HG03064 (cell line): ENCODE measurements around the gene MIF.

ENCODE experiments used
- ATAC-seq: cut with Tn5 transposase; IDR thresholded peaks from one replicate; pipeline ENCODE4 v1.9.1; 2021; ENCODE audit warnings: low read depth; ENCODE audit not compliant: unreplicated experiment

Gene MIF

DNA sequence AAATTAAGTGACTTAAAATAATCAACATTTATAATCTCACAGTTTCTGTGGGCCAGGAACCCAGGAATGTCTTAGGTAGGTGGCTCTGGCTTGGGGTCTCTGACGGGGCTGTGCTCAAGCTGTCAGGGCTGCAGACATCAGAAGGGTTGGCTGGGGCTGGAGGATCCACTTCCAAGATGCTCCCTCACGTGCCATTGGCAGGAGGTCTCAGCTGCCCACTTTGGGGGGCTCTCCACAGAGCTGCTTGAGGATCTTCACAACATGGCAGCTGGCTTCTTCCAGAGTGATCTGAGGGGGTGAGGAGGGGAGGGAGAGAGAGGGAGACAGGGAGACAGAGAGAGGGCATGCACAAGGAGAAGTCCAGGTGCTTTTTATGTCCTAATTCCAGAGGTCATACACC lies 18.4 kb upstream of the MIF start:
- no peak for ATAC-seq

DNA sequence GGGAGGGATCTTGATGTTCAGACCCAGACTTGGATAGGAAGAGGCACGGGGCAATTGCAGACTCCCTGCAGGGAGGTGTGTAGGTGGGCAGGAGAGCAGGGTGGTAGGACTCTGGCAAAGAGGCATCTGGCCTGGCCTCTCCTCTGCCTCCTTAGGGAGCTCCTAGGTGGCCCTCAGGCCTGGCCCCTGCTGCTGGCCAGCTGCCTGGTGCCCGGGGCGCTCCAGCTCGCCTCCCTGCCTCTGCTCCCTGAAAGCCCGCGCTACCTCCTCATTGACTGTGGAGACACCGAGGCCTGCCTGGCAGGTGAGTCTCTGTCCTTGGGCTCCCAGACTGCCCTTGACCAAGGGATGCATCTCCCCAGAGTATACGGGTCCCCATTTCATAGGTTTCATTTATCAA lies 16.6 kb upstream of the MIF start:
- no peak for ATAC-seq

DNA sequence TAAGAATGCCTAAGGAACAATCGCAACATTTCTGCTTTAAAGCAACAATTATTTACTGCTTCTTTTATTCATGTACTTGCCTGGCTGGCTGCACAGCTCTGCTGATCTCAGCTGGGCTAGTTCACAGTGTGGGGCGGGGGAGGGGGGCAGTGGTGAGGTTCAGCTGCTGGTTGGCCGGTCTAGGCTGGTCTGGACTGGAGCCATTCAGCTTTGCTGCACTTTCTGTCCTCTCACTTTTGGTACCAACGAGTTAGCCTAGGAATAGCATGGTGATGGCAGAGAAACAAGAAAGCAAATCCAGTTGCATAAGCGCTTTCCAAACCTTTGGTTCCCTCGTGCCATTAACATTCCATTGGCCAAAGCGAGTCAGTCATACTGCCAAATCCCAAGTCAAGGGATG lies 16.0 kb upstream of the MIF start:
- ATAC-seq = no peak

DNA sequence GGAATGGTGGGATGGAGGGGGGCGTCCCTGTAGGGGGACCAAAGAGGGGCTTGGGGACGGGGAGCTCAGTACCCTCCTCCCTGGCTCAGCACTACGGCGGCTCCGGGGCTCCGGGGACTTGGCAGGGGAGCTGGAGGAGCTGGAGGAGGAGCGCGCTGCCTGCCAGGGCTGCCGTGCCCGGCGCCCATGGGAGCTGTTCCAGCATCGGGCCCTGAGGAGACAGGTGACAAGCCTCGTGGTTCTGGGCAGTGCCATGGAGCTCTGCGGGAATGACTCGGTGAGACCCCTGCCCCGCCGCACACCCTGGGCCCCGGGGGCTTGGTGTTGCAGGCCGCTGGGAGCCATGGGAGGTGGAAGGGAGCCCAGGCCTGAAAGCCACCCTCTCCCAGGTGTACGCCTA lies 11.8 kb upstream of the MIF start:
- ATAC-seq = no peak

DNA sequence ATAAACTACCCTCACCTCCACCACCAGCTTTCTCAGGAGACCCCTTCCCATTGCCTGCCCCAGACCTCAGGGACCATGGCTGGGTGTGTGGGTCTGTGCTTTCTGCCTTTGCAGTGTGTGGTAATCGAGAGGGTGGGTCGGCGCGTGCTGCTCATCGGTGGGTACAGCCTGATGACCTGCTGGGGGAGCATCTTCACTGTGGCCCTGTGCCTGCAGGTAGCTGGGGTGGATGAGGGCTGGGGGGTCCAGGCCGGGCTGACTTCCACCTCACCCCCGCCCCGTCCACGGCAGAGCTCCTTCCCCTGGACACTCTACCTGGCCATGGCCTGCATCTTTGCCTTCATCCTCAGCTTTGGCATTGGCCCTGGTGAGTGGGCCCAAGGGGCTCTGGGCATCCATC lies 10.5 kb upstream of the MIF start:
- ATAC-seq = no peak

DNA sequence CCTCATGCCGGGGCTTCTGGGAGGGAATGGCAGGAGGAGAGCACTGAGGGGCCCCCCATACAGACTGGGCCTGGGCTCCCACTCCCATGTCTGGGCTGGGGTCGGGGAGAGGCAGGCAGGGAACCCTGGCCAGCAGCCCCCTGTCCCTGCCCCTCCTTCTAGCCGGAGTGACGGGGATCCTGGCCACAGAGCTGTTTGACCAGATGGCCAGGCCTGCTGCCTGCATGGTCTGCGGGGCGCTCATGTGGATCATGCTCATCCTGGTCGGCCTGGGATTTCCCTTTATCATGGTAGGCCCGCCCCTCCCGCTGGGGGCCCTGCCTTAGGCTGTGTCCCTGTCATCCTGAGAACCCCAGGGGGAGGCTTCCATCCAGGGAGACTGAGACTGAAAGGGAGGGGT lies 10.0 kb upstream of the MIF start:
- ATAC-seq = no peak

DNA sequence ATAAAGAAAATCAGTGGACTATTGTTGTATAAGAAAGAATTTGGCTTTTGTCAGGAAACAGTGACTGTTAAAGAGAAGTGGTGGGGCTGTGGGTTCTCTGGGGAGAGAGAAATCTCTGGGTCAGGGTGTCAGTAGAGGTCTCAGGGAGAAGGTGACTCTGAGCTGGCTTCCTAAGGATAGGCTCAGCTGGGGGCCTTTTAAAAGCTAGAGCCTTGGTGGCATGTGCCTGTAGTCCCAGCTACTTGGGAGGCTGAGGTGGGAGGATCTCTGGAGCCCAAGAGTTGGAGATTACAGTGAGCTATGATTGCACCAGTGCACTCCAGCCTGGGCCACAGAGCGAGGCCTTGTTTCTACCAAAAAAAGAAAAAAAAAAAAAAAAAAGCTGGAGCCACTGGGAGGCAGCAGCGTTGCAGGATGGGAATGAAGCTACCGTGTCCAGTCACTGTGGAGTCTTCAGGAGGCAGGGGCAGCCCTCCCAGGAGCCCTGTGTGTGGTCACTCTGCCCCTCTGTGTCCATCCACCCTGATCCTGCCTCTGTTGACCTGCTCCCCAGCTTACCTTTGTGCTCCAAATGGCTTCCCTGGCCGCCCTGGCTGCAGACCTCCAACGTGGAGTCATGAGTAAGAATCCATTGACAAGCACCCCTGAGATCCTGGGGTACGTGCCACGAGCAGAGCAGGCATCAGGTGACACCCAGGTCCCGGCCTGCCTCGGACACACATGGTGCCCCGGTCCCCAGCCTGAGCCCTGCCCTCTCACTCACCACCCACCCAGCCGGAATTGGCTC lies 5.4 kb upstream of the MIF start:
- no peak for ATAC-seq

DNA sequence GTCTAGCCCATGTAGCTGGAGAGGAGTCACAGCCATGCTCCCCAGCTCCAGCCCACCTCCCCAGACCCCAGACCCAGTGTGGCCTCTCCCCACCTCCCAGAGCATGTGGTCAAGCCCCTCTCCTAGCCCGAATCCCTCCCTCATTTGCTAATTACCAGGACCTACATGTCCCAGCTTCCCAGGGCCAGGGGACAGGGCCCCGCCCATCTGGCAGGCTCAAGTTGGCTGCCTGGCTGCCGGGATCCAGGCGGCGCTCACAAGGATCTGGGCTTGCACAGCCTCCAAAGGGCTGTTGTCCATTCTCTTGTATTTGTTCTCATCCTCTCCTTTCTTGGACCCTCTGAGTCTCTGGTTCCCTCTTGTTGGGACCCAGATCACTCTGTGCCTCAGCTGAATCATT lies 4.6 kb upstream of the MIF start:
- ATAC-seq = no peak

DNA sequence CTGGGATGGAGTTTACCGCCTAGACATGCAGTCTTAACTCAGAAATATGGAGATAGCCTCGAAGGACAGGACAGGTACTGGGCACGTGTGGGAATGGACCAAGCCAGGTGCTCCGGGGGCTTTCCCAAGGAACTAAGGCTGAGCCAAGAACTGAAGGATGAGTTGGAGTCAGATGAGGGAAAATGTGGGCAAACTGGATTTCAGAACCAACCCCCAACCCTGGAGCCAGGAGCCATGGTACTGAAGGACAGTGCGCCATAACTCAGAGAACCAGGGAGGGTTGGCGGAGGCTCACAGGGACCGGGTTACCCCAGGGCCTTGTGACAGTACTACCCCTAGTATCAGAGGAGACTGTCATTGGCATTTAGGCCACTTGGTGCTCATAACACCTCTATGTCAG lies 2.5 kb upstream of the MIF start:
- ATAC-seq = no peak

DNA sequence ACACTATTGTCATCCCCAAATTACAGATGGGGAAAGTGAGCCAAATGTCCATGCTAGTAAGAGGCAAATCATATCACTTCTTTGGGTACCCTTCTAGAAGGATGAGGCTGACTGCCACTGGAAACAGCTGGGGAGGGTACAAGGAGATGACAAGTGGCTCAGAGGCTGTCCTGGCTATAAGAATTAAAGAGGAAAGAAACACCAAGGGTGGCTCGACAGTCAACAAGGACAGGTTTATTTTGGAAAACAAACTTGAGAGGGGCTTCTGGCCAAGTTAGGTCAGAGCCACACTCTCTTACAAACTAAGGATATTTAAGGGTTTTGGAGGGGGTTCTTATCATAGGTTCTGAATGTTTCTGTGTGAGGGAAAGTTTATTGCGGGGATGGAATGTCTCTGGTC lies 2.1 kb upstream of the MIF start:
- ATAC-seq = no peak

DNA sequence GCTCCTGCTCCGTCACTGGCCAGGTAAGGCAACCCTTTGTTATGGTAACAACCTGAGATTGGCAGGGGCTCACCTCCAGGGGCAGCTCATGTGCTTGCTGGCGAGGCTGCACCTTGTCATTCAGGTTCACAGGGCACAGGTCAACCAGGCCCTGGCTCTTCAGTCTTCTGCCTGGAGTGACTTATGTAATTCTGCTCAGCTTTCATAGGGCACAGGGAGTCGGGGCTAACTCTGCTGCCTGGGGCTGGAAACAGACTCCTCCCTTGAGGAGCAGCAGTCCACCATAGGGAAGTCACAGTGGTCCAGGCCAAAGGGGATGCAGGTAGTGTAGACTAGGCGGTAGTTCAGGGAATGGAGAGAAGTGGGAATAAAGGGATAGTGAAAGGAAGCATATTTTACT lies 1.5 kb upstream of the MIF start:
- ATAC-seq = no peak

DNA sequence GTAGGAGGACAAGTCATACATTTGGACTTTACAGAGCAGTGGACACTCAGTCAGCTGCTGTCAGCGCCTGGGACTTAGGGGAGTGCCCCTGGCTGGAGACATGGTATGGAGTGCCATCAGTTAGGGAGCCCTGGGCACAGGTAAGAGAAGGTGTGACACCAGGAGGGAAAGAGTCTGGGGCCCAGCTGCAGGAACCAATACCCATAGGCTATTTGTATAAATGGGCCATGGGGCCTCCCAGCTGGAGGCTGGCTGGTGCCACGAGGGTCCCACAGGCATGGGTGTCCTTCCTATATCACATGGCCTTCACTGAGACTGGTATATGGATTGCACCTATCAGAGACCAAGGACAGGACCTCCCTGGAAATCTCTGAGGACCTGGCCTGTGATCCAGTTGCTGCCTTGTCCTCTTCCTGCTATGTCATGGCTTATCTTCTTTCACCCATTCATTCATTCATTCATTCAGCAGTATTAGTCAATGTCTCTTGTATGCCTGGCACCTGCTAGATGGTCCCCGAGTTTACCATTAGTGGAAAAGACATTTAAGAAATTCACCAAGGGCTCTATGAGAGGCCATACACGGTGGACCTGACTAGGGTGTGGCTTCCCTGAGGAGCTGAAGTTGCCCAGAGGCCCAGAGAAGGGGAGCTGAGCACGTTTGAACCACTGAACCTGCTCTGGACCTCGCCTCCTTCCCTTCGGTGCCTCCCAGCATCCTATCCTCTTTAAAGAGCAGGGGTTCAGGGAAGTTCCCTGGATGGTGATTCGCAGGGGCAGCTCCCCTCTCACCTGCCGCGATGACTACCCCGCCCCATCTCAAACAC lies 850 bp upstream of the MIF start:
- no peak for ATAC-seq

DNA sequence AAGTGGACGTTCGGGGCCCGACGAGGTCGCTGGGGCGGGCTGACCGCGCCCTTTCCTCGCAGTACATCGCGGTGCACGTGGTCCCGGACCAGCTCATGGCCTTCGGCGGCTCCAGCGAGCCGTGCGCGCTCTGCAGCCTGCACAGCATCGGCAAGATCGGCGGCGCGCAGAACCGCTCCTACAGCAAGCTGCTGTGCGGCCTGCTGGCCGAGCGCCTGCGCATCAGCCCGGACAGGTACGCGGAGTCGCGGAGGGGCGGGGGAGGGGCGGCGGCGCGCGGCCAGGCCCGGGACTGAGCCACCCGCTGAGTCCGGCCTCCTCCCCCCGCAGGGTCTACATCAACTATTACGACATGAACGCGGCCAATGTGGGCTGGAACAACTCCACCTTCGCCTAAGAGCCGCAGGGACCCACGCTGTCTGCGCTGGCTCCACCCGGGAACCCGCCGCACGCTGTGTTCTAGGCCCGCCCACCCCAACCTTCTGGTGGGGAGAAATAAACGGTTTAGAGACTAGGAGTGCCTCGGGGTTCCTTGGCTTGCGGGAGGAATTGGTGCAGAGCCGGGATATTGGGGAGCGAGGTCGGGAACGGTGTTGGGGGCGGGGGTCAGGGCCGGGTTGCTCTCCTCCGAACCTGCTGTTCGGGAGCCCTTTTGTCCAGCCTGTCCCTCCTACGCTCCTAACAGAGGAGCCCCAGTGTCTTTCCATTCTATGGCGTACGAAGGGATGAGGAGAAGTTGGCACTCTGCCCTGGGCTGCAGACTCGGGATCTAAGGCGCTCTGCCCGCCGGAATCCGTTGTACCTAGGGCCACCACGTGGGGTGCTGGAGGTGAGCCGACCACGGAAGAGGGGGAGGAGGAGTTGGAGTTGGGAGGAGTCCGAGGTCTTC lies 771 bp downstream of the MIF start:
- peak; percentile 29 for ATAC-seq

DNA sequence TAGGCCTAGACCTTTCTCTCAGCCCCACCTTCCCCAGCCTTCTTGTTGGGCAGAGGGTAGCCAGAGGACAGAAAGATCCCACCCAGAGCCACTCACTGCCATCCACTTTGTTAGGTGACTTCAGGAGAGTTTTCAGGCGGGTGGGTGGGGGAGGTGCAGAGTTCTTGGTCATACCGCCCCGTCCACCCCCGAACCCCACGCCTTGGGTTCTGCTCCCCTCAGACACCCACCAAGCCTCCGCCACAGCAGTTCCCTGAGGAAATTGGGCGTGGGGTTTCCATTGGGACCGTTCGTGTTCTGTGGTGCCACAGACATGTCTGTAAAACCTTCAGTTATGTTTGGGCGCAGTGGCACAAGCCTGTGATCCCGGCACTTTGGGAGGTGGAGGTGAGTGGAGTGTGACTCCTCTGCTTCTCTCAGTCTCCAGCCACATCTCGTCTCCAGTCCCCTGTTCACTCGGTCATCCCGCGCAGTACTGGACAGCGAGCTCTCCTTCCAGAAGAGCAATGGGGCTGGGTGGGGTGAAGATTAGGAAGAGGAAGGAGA lies 1.5 kb downstream of the MIF start:
- no peak for ATAC-seq

DNA sequence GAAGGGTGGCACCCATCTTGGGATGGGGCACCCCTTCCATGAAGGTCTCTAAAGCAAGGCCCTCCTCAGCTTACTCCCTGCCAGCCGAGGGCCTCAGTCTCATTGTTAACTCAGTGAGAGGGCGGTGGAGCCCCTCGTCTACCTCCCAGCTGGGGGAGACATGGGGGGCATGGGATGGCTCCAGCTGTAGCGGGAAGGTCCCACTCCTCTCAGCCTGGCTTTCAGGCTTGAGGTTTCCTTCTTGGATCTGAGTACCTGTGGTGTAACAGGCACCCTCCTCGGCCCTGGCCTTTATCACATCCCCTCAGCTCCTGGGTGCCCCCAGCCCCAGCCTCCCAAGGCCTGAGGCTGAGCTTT lies 2.0 kb downstream of the MIF start:
- no peak for ATAC-seq

DNA sequence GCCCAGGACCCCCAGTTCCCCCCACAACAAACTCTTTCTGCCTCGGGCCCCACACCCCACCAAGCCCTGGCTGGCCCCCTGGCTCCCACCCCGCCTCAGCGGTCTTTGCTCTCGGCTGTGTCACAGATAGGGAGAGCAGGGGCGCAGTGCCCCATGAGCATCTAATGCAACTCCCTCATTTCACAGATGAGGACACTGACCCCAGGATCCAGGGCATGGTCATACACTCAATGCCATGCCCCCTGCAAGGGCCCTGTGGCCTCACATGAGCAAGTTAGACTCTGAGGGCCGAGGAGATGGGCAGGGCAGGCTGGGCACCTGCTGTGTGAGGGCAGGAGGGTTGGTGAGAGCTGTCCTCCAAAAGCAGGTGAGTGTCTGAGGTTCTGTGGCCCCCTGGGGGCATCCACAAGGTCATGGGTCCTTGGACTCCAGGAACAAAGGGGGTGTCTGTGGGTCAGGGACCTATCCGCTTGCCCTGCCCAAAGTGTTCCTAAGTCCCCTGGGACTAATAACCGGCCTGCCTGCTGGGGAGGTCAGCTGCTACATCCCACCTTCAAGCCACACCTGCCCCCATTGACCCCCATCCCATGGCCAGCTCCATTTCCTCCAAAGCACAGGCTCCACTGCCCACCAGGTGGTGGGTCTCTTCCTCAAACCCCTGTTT lies 2.5 kb downstream of the MIF start:
- no peak for ATAC-seq

DNA sequence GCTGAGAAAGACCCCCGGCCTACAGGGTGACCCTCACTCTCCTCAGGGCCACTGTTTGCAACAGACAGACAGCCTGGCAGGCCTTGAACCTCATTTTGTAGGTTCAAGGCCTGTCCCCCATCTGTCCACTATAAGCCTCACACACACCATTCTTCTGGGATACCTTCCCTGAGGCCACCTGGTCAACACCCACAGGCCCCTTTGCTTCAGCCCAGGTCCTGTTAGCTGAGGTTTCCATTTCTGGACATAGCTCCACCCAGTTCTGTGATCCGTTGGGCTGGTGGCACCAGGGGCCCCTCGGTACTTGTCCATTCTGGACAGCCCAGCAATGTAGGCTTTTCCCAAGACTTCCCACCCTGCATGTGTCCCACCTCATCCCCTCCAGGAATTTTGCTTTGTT lies 3.1 kb downstream of the MIF start:
- no peak for ATAC-seq

DNA sequence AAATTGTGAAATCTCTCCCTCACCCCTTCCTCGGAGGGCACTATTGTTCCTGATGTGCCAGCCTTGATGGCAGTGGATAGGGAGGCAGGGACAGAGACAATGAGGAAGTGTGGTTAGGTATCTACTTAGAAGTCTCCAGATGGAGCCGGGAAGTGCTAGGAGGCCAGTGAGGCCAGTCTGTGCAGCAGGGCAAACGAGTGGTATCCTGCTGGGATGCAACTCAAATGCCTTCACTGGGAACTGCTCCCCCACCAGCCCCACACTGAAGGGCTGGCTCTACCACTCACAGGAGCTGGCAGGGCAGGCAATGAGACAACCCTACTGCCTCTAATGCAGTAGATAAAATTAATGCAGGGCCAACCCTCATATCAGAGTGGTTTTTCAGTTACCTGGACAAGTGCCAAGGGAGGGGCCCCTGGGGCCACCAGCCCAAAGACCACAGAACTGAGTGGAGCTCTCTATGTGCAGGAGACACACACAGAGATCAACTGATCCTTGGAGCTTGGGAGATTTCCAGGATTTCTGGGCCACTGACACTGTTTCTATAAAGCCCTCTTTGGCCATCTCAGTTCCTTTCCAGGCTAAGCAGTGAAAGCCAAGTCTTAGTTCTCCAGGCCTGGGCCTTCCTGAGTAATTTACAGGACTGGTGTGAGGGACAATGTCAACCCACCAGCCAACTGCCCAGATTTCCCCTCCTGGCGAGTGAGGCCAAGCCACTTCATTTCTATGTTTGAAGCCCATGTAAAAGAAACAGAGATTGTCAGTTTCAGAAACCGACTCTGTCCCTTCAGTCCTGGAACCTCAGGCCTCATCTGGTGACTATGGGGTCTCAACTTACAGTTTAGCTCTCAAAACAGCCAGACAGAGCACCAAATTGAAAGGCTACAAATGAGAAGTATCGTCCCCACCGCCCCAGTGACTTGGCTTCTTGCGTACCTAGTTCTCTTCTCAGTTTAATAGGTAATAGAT lies 4.1 kb downstream of the MIF start:
- no peak for ATAC-seq

DNA sequence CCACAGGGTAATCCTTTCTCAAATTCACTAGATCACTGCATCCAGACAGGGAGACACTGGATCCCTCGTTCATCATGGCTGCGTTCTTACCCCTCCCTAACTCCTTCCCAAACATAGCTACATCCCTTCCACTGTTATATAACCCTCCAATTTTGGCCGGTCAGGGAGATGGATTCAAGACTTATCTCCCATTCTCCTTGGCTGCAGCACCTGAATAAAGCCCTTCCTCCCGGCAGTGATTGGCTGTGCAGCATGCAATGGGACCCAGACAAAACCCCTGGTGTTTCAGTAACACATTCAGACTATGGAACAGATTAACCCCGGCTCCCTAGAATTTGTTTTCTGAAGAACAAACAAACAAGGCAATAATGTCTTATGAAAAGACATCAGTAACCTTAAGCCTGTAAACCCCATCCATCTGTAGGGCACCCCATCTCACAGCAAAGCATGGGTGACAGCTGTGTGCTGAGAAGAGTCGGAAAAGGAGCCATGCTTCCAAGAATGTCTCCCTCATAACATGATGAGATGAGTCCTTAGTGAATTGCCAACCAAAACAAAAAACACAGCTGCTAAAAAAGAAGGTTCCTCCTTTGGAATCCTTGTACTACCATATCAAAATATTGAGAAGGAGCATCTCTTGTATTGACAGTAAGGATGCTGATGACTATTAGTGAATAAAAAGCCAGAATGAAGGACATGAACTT lies 5.0 kb downstream of the MIF start:
- no peak for ATAC-seq
